HG03571 (cell line): ENCODE data around the gene DNAJC6.

Source experiments
- ATAC-seq: cut with Tn5 transposase; IDR thresholded peaks from one replicate; pipeline ENCODE4 v1.9.1; 2021; ENCODE audit not compliant: unreplicated experiment

The DNAJC6 gene

GRCh38 chr1:65399003-65399402 is 89.7 kb downstream of the DNAJC6 start:
- ATAC-seq, result no peak

DNA sequence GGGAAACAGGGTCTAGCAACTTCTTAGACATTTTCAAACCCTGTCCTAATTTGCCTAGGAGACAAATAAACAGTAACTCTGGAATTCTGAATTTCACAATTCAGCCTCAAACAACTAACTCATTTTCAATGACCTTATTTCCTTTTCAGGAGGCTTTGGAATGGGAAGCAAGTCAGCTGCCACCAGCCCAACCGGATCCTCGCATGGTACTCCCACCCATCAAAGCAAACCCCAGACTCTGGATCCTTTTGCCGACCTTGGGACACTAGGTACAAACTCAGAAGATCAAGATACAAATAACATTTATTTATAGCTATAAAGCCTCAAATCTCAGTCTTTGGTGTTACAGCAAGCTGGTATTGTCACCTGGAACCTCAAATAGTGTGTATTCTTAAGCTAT is 92.3 kb downstream of the DNAJC6 start:
- no peak for ATAC-seq

GRCh38 chr1:65404941-65405340 is 95.6 kb downstream of the DNAJC6 start:
- no peak for ATAC-seq

- ATAC-seq, result no peak
These were observed 98.5 kb downstream of the DNAJC6 start for GRCh38 chr1:65407877-65408276.

GRCh38 chr1:65409314-65409713 is 100.0 kb downstream of the DNAJC6 start:
- no peak for ATAC-seq

DNA sequence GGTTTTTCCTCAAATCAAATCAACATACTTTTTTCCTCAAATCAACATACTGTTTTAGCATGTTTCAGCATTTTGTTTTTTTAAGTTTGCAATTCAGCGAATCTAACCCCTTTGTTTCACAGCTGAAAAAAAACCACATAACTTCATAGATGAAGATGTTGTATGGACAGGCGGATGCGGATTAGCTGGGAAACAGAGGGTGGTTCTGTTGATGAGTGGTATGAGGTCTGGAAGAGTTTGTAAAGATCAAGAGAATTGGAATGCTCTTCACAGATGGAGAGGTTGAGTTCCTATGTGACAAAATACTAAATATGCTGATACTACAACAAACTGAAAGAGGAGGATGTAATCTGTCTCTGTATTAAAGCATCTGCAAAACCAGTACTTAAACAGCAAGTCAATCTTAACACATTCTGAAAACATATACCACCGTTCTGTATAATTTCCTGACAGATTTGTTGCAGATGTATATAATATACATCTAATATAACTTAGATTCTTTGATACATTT is 100.5 kb downstream of the DNAJC6 start:
- ATAC-seq, result no peak

- ATAC-seq, result no peak
These were observed 103.1 kb downstream of the DNAJC6 start for GRCh38 chr1:65412256-65412983.

- ATAC-seq, result no peak
These were observed 103.6 kb downstream of the DNAJC6 start for GRCh38 chr1:65412984-65413375.

DNA sequence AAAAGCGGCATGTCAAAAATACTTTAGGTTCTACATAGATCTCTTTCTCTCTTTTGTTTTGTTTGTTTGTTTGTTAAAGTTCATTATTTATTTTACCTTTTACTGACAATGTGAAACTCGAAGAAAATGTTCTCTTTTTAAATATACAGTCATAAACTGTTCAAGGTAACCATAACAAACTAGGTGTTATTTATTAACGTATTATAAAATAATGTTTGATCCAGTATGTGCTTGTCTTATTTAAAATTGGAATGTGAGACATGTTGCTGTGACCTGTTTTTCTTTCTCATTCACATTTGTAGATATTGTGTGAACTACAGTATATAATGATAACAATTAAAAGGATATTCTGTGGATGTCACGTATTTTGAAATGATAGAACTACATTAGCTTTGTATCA is 105.2 kb downstream of the DNAJC6 start:
- ATAC-seq, result no peak

- no peak for ATAC-seq
These were observed 107.4 kb downstream of the DNAJC6 start for GRCh38 chr1:65416767-65417166.

GRCh38 chr1:65417729-65418128 is 108.4 kb downstream of the DNAJC6 start:
- ATAC-seq, result no peak

- ATAC-seq, result no peak
These were observed 109.3 kb downstream of the DNAJC6 start for GRCh38 chr1:65418522-65419185.

GRCh38 chr1:65419681-65420589 is 110.6 kb downstream of the DNAJC6 start:
- peak; percentile 95 for ATAC-seq

GRCh38 chr1:65420590-65421350 is 111.4 kb downstream of the DNAJC6 start, which contains the start of the genes LEPR and LEPROT:
LEPR (plus strand) TSS chr1:65420668; CDS start chr1:65565566, 144,898 bp downstream.
LEPROT (plus strand) TSS chr1:65420668; CDS start chr1:65420725, 57 bp downstream.
- peak; percentile 54 for ATAC-seq

DNA sequence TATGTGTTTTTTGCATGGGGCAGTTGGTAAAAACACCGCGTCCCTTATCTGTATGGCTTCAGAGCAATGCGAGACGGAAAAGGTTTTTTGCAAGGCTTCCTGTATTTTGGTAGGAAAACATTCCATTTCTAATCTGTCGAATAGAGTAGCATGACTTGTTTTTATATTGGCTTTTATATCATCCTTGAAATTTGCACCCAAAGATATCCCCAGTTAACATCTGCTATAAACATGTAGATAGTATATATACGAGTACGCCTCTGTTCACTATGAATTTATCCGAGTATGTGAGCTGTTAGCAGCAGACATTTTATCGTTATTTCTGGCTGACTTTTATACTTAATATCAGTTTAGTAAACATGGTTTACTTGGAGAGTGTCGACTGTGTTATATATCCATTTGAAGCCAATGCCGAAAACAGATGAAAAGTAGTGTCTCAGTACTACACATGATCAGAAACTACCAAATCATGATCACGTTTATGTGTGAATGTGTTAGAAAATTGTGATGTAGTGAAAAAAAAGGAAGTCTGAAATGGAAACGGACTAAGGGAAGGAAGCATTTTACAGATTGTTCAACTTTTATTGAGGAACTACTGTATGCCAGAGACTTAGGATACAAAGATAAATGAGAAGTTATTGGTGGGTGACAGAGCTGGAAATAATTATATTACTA is 112.1 kb downstream of the DNAJC6 start:
- no peak for ATAC-seq

GRCh38 chr1:65422241-65423203 is 113.2 kb downstream of the DNAJC6 start:
- ATAC-seq, result no peak

DNA sequence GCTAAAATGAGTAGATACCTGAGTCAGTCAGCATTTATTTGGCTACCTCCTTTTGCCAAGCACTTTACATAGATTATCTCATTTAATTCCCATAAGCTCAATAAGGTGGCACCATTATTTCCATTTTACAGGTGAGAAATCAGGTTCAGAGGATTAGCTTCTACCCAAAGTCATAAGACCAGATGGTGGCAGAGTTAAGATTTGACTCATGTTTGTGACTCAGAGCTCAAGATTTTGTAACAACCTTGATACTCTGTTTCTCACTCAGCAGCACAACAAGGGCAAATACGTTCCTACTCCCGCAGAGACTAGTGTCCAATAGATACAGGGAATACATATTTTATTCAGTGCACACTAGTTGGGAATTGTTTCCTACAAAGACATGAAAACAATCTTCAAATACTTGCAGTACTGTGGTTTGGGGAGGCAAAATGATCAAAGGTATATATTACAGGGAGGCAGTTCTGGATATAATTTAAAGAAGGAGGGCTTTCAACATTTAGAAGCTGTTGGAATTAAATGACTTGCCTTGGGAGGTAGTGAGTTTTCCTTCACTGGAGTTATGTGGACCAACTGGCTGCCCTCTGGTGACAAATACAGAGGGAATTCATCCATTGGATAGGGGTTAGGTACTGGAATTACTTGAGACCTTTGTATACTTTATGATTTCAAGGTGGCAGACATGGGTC is 114.7 kb downstream of the DNAJC6 start:
- ATAC-seq, result no peak

- no peak for ATAC-seq
These were observed 115.2 kb downstream of the DNAJC6 start for GRCh38 chr1:65424573-65424889.
